Liver (tissue), 9 donors: ENCODE results near the gene SH2D7. TPM values are rescaled to one million over a fixed set of nuclear protein-coding genes. Genes with fewer than 3 reads are reported as not detected.

Experiments
- DNase-seq: peaks from one replicate; pipeline ENCODE4 v3.0.0-alpha.2; 2017; ENCODE audit warnings: low spot score
- H3K27ac ChIP-seq, 2 donors: one replicate each; pipeline ENCODE4 v1.7.0; 2013; ENCODE audit warnings: inconsistent platforms in 2 of 2, low read length in 2 of 2, control low read depth in 1 of 2, low read depth in 1 of 2, mild to moderate bottlenecking in 1 of 2
- H3K27me3 ChIP-seq, 4 donors: one replicate each; pipeline versions ENCODE4 v1.6.1 to v1.7.0; 2013; ENCODE audit warnings: low read length in 3 of 4, inconsistent platforms in 1 of 4, mild to moderate bottlenecking in 1 of 4, moderate library complexity in 1 of 4; ENCODE audit not compliant: control insufficient read depth in 4 of 4, insufficient read depth in 4 of 4
- H3K36me3 ChIP-seq, 4 donors: one replicate each; pipeline versions ENCODE4 v1.6.1 to v1.7.0; 2013; ENCODE audit warnings: low read length in 3 of 4, mild to moderate bottlenecking in 3 of 4, low read depth in 1 of 4, moderate library complexity in 1 of 4; ENCODE audit not compliant: control insufficient read depth in 4 of 4, insufficient read depth in 3 of 4
- H3K4me1 ChIP-seq, 4 donors: one replicate each; pipeline versions ENCODE4 v1.6.1 to v1.7.0; 2013; ENCODE audit warnings: low read length in 3 of 4, mild to moderate bottlenecking in 3 of 4, moderate library complexity in 1 of 4; ENCODE audit not compliant: control insufficient read depth in 4 of 4, insufficient read depth in 4 of 4
- H3K4me3 ChIP-seq, 3 donors: one replicate each; pipeline versions ENCODE4 v1.6.1 to v1.7.0; 2013; ENCODE audit warnings: low read length in 3 of 3, control low read depth in 1 of 3, low read depth in 1 of 3, mild to moderate bottlenecking in 1 of 3
- H3K9ac ChIP-seq, 2 donors: one replicate each; pipeline ENCODE4 v1.7.0; 2013; ENCODE audit warnings: low read length in 2 of 2, mild to moderate bottlenecking in 2 of 2, moderate library complexity in 2 of 2, control low read depth in 1 of 2, low read depth in 1 of 2
- H3K9me3 ChIP-seq, 4 donors: one replicate each; pipeline versions ENCODE4 v1.6.1 to v1.7.0; 2013; ENCODE audit warnings: low read length in 3 of 4; ENCODE audit not compliant: control insufficient read depth in 4 of 4
- EGR1 ChIP-seq, 2 donors: IDR thresholded peaks; 2 replicates each; pipeline ENCODE4 v1.6.1; 2016 to 2018; ENCODE audit warnings: antibody characterized with exemption in 2 of 2, low read depth in 2 of 2
- FOXA1 ChIP-seq: IDR thresholded peaks from 2 replicates; pipeline ENCODE4 v1.6.1; 2016; ENCODE audit warnings: antibody characterized with exemption
- FOXA2 ChIP-seq: IDR thresholded peaks from 2 replicates; pipeline ENCODE4 v1.6.1; 2016; ENCODE audit warnings: antibody characterized with exemption
- GABPA ChIP-seq, 2 donors: IDR thresholded peaks in 1 of 2; conservative IDR thresholded peaks in 1 of 2; 2 replicates each; pipeline ENCODE4 v1.6.1; 2016; ENCODE audit warnings: antibody characterized with exemption in 2 of 2, mild to moderate bottlenecking in 1 of 2, moderate library complexity in 1 of 2
- HNF4G ChIP-seq: IDR thresholded peaks from 2 replicates; pipeline ENCODE4 v1.6.1; 2016; ENCODE audit warnings: antibody characterized with exemption
- NR2F2 ChIP-seq: IDR thresholded peaks from 2 replicates; pipeline ENCODE4 v1.6.1; 2016; ENCODE audit warnings: antibody characterized with exemption
- RAD21 ChIP-seq, 2 donors: IDR thresholded peaks; 2 replicates each; pipeline ENCODE4 v1.6.1; 2016; ENCODE audit warnings: antibody characterized with exemption in 2 of 2, mild to moderate bottlenecking in 2 of 2
- RXRA ChIP-seq, 2 donors: IDR thresholded peaks; 2 replicates each; pipeline ENCODE4 v1.6.1; 2017 to 2018; ENCODE audit warnings: antibody characterized with exemption in 2 of 2, mild to moderate bottlenecking in 1 of 2
- SP1 ChIP-seq: IDR thresholded peaks from 2 replicates; pipeline ENCODE4 v1.6.1; 2018; ENCODE audit warnings: antibody characterized with exemption, mild to moderate bottlenecking
- YY1 ChIP-seq: IDR thresholded peaks from 2 replicates; pipeline ENCODE4 v1.6.1; 2016; ENCODE audit warnings: antibody characterized with exemption, mild to moderate bottlenecking
- WGBS: extraction: QIAGEN DNeasy Blood & Tissue Kit; methylation state at CpG from one replicate; pipeline ENCODE4 v1.1.7; 2013; 5-methylcytosine and 5-hydroxymethylcytosine counted together
- polyA plus RNA-seq, 2 donors: library from polyadenylated mRNA; stranded (reverse) in 1 of 2; unstranded in 1 of 2; fragments of 200-250 nt in 1 of 2; fragments of >200 nt in 1 of 2; fragmentation: Nextera tagmentation in 1 of 2; extraction: Ambion mirVana in 1 of 2; gene quantifications; one replicate each; pipeline versions ENCODE4 v1.2.1 to v1.2.3, GENCODE V29; 2013 to 2015
- total RNA-seq, 2 donors: library from RNA; depleted of rRNA; stranded (reverse); fragments of >200 nt; gene quantifications; one replicate each; pipeline ENCODE4 v1.2.3, GENCODE V29; 2014
- TF ChIP-seq, protein P1 (sequence below): IDR thresholded peaks from 2 replicates; pipeline ENCODE4 v1.6.1; 2016; ENCODE audit warnings: antibody characterized with exemption
- TF ChIP-seq, protein P2 (sequence below): IDR thresholded peaks from 2 replicates; pipeline ENCODE4 v1.6.1; 2016; ENCODE audit warnings: antibody characterized with exemption, mild to moderate bottlenecking
- donor health status: healthy.
- donor health status: healthy.
- donor health status: healthy.
- donor health status: healthy.
- donor health status: healthy.

SH2D7 gene
- total and polyA plus RNA-seq, 4 donors, result not detected

DNA sequence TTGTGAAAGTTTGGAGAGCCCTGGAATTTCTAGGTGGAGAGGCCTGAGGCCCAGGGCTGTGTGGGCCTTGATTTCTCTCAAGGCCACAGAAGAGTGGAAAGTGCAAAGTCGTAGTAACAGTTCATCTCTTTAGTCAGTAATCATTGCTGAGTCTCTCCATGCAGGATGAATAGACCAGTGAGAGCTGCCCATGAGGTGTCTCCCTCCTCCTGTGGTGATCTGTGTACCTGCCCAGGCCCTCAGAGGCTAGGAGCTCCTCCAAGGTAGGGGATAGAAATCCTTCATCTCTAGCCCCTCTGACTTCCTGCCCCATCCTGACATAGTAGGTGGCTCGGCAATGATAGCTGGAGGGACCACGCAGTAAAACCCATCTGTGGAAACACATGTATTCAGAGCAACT is 50.0 kb downstream of the SH2D7 start:
- Histone ChIP-seq H3K36me3 (no peaks in the 10 kb centered on the region), H3K27ac (no peak overlapping the region), H3K9ac (no peak overlapping the region), H3K27me3 (no peaks in the 10 kb centered on the region), H3K9me3 (no peaks in the 10 kb centered on the region), H3K4me1 (peaks cover 4 to 17% (median 13%) of the 10 kb centered on the region in 4 donors), H3K4me3 (no peak overlapping the region)
- DNase-seq, result no peak
- WGBS, result 92% methylated on average over 3 of the region's 3 CpGs
- no peak for TF ChIP-seq HNF4G
- no peak for TF ChIP-seq GABPA (IDR thresholded peaks at IDR 0.05 in 1 of 2, conservative IDR thresholded peaks at IDR 0.05 in 1 of 2)
- TF ChIP-seq, protein P1, sequence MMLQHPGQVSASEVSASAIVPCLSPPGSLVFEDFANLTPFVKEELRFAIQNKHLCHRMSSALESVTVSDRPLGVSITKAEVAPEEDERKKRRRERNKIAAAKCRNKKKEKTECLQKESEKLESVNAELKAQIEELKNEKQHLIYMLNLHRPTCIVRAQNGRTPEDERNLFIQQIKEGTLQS, result no peak
- no peak for TF ChIP-seq SP1
- TF ChIP-seq FOXA2, result no peak
- TF ChIP-seq EGR1 (IDR thresholded peaks at IDR 0.05; ENCODE audit: low read depth in 2 of 2), result no peak
- TF ChIP-seq YY1, result no peak

DNA sequence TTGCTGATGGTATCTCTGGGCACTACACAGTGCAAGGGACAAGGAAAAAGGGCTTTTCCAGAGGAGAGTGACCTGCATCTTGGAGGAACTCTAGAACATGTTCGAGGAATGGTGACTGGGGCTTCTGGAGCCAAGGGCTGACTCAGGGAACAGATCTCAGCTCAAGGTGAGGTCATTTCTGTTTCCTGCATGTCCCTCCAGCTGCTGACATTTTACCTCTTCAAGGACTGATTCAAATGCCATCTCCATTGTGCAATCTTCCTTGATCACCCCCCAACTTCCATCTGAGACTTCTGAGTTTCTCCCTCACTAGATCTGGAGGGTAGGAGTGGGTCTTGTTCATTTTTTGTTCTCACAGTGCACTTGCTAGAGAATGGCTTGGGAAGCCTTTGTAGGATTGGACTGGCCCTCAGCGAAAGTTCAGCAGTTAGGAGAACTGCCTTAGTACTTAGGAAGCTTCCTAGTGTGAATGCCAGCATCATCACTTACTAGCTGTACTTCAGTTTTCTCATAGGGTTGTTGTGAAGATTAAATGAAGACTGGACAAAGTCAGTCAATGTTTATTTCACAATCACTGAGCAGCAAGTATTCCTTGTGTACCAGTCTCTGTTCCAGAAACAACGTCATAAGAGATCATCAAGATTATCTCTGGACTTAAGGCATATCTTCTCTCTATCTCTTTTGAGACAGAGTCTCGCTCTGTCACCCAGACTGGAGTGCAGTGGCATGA is 54.2 kb downstream of the SH2D7 start:
- H3K4me3 ChIP-seq, result no peak overlapping the region
- peaks cover 4 to 21% (median 8%) of the 10 kb centered on the region in 4 donors for H3K4me1 ChIP-seq
- no peaks in the 10 kb centered on the region for H3K9me3 ChIP-seq
- H3K27me3 ChIP-seq, result no peaks in the 10 kb centered on the region
- H3K27ac ChIP-seq, result no peak overlapping the region
- no peaks in the 10 kb centered on the region for H3K36me3 ChIP-seq
- TF ChIP-seq RAD21 (IDR thresholded peaks at IDR 0.05) (no peak), RXRA (IDR thresholded peaks at IDR 0.05) (no peak), EGR1 (IDR thresholded peaks at IDR 0.05; ENCODE audit: low read depth in 2 of 2) (no peak), YY1 (no peak), FOXA1 (no peak), FOXA2 (no peak), SP1 (no peak)
- TF ChIP-seq, protein P1, result no peak
- TF ChIP-seq, protein P2, sequence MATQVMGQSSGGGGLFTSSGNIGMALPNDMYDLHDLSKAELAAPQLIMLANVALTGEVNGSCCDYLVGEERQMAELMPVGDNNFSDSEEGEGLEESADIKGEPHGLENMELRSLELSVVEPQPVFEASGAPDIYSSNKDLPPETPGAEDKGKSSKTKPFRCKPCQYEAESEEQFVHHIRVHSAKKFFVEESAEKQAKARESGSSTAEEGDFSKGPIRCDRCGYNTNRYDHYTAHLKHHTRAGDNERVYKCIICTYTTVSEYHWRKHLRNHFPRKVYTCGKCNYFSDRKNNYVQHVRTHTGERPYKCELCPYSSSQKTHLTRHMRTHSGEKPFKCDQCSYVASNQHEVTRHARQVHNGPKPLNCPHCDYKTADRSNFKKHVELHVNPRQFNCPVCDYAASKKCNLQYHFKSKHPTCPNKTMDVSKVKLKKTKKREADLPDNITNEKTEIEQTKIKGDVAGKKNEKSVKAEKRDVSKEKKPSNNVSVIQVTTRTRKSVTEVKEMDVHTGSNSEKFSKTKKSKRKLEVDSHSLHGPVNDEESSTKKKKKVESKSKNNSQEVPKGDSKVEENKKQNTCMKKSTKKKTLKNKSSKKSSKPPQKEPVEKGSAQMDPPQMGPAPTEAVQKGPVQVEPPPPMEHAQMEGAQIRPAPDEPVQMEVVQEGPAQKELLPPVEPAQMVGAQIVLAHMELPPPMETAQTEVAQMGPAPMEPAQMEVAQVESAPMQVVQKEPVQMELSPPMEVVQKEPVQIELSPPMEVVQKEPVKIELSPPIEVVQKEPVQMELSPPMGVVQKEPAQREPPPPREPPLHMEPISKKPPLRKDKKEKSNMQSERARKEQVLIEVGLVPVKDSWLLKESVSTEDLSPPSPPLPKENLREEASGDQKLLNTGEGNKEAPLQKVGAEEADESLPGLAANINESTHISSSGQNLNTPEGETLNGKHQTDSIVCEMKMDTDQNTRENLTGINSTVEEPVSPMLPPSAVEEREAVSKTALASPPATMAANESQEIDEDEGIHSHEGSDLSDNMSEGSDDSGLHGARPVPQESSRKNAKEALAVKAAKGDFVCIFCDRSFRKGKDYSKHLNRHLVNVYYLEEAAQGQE, result no peak
- 95% methylated on average over 4 of the region's 4 CpGs for WGBS
- no peak overlapping the region for H3K9ac ChIP-seq
- no peak for DNase-seq

DNA sequence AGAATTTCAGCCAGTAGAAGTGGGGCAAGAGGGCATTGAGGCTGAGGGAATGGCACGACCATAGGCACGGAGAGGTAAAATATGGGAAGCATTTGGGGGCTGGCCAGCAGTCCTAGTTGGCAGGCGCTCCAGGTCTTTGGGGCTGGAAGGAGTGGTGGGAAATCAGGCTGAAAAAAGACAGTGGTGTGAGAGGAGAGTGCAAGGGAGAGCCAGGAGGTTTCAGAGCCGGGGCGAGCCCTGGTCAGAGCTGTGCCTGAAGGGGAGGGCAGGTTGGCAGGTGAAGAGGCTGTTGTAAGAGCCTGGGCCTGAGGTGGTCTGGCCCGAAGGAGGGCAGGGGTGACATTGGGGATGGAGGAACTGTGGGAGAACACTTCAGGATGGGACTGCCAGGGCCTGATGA is 55.2 kb downstream of the SH2D7 start:
- DNase-seq, result no peak
- Histone ChIP-seq H3K27me3 (no peaks in the 10 kb centered on the region), H3K4me1 (peaks cover 4 to 21% (median 8%) of the 10 kb centered on the region in 4 donors), H3K27ac (no peak overlapping the region), H3K36me3 (no peaks in the 10 kb centered on the region), H3K4me3 (no peak overlapping the region), H3K9ac (no peak overlapping the region), H3K9me3 (no peaks in the 10 kb centered on the region)
- WGBS, result 96% methylated on average over 6 of the region's 6 CpGs
- TF ChIP-seq YY1 (no peak), FOXA1 (no peak), EGR1 (IDR thresholded peaks at IDR 0.05; ENCODE audit: low read depth in 2 of 2) (no peak), NR2F2 (no peak), RXRA (IDR thresholded peaks at IDR 0.05) (no peak), GABPA (IDR thresholded peaks at IDR 0.05 in 1 of 2, conservative IDR thresholded peaks at IDR 0.05 in 1 of 2) (no peak), FOXA2 (no peak), RAD21 (IDR thresholded peaks at IDR 0.05) (no peak), HNF4G (no peak)
- TF ChIP-seq, protein P1, result no peak
